GM18520 (cell line): Measurements from ENCODE around the gene ABT1.

Experiments used
- ATAC-seq: cut with Tn5 transposase; IDR thresholded peaks from one replicate; pipeline ENCODE4 v1.9.1; 2021; ENCODE audit not compliant: unreplicated experiment

Gene ABT1

GRCh38 chr6:26602262-26602661 is 5.5 kb downstream of the ABT1 start:
- no peak for ATAC-seq

DNA sequence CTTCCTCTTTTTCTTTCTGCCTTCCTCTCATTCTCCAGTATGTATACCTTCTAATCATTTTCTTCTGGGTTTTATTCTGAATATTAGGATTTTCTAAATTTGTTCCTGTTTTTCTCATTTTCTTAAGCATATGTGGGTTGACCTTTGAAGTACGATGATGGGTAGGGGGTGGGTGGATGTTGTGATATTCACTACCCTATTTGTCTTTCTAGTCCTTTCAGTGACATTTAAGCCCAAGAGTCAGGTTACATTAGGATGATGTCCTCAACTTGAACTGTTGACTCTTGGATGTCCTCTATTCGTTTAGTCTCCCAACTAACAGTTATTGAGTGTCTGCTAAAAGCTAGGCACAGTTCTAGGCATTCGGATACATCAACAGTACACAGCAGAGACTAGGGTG is 7.3 kb downstream of the ABT1 start:
- ATAC-seq = no peak

- ATAC-seq = no peak
Observed at GRCh38 chr6:26604797-26605196, 8.0 kb downstream of the ABT1 start.

DNA sequence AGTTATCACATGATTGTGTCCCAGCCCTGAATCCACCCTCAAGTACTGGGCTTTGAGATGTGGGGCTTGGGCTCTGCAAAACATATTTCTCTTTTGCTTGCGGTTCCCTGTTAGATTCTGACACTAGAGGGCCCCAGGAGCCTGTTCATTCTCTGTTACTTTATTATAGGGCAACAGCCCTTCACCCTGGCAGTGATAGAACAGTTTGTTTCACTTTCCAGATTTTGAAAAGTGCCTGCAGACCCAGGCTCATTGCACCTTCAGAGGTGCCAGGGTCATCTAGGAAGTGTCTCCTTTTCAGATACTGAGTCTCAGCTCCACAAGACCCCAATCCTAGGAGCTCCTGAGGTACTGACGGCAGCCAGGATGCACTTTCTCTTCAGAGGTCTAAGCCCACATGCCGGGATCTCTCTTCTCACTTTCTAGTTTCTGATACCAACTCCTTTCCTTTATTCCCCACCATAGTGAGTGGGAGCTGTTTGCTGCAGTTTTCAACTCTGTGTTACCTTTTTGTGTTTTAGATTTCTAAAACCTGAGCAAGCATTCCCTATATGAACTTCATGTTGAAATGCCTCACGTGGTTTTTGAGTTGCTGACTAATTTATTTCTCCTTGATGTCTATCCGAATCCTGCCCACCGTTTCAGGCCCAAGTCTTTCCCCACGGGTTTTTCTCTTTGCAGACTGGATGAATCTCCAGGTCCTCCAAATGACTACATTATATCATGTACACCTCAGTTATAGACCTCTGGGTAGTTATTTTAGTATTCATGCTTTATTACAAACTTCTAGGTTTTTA is 10.9 kb downstream of the ABT1 start:
- ATAC-seq = peak; percentile 65

GRCh38 chr6:26609463-26609862 is 12.7 kb downstream of the ABT1 start:
- ATAC-seq = no peak

- ATAC-seq = no peak
Observed at GRCh38 chr6:26611599-26611998, 14.8 kb downstream of the ABT1 start.

- no peak for ATAC-seq
Observed at GRCh38 chr6:26613201-26613600, 16.4 kb downstream of the ABT1 start.

DNA sequence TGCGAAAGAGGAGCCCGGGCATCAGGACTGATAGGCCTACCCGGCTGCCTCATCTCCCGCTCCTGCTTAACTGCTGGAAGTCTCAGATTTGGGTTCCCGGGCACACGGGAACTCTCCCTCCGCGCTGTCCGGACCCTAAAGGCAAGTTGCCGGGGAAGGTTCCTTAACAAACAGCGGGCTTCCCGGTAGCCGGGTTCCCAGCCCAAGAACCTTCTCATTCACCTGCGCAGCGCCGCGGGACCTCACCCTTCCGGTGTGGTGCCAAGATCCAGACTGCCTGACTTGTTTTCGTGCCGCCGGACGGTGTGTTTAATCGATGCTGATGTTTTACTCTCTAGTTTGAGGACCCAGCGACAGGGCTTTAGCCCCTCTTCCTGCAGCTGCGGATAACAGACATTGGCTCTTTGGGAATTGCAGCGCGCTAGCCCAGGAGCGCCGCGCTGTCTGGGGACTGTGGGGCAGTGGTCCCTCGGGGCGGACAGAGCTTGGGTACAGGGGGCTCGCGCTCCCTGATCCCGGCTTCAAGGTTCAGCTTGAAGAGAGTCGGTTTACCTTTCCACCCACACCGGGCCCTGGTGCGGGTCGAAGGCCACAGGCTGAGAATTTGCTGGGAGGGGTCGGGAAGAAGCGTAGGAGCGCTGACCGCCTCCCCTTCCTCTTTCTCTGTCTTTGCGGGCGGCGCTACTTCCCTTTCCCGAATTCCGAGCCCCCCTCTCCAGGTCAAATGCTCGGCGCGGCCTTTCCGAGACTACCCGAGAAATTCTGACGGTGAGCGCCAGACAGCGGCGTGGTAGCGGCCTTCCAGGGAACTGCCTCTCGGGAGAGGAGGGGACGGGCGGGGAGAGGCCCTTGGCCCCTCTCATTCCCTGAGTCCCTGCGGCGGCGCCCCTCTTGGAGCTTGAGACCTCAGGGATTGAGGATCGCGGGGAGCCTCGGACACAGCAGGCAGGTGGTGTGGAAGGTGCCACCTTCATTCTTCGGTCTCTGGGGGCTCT is 17.2 kb downstream of the ABT1 start:
- ATAC-seq = no peak

GRCh38 chr6:26623339-26623859 is 26.6 kb downstream of the ABT1 start:
- no peak for ATAC-seq

DNA sequence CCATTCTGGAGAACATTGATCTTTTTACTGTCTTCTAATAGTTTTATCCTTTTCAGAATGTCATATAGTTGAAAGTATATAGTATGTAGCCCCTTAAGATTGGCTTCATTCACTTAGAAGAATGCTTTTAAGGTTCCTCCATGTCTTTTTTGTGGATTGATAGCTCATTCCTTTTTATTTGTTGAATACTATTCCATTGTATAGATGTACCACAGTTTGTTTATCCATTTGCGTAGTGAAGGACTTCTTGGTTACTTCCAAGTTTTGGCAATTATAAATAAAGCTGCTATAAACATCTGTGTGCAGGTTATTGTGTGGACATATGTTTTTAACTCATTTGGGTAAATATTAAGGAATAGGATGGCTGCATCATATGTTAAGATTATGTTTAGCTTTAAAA is 27.8 kb downstream of the ABT1 start:
- ATAC-seq = no peak

- ATAC-seq = no peak
Observed at GRCh38 chr6:26627843-26628242, 31.1 kb downstream of the ABT1 start.

DNA sequence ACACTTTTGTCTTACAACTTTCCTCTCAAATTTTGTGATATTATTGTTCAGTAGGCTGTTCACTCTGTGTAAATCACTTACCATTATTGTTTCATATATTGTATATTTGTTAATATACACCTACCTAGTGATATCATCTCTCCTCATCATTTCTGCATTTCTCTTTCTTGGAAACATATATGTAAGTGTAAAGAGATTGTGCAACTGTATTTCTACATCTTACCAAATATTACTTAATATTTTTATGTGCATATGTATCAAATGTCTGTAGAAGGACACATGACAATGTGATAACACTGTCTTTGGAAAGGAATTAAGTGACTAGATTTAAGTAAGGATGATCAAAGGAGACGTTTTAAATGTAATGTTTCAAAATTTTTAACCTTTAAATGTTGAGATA is 32.6 kb downstream of the ABT1 start:
- no peak for ATAC-seq

- no peak for ATAC-seq
Observed at GRCh38 chr6:26640806-26641205, 44.1 kb downstream of the ABT1 start.

- ATAC-seq = no peak
Observed at GRCh38 chr6:26646074-26646473, 49.3 kb downstream of the ABT1 start.
